PFSK-1 (cell line): ENCODE results near the gene FJX1.

Experiments used
- POLR2AphosphoS5 ChIP-seq: IDR thresholded peaks from 2 replicates; pipeline ENCODE4 v1.6.1; 2012; ENCODE audit warnings: low read depth, mild to moderate bottlenecking, control low read depth, low read length, moderate library complexity
- SIN3A ChIP-seq: IDR thresholded peaks from 2 replicates; pipeline ENCODE4 v1.6.1; 2012; ENCODE audit warnings: mild to moderate bottlenecking, low read length, moderate library complexity, borderline replicate concordance; ENCODE audit not compliant: insufficient read depth
- TAF1 ChIP-seq: IDR thresholded peaks from 2 replicates; pipeline ENCODE4 v1.6.1; 2012; ENCODE audit warnings: low read length, control low read depth, borderline replicate concordance; ENCODE audit not compliant: insufficient read depth
- TF ChIP-seq, protein P1 (sequence below), 2 experiments: IDR thresholded peaks; 2 replicates each; pipeline versions ENCODE4 v1.6.1 to v1.8.0; 2011 to 2012; ENCODE audit warnings: low read depth in 2 of 2, low read length in 2 of 2, control low read depth in 1 of 2, inconsistent platforms in 1 of 2, mild to moderate bottlenecking in 1 of 2, moderate library complexity in 1 of 2; ENCODE audit not compliant: insufficient read depth in 1 of 2

GRCh38 chr11:35611741-35612140, 6.5 kb upstream of the FJX1 start:
- TF ChIP-seq SIN3A, result no peak
- no peak for TF ChIP-seq POLR2AphosphoS5
- TF ChIP-seq TAF1, result no peak
- TF ChIP-seq, protein P1, sequence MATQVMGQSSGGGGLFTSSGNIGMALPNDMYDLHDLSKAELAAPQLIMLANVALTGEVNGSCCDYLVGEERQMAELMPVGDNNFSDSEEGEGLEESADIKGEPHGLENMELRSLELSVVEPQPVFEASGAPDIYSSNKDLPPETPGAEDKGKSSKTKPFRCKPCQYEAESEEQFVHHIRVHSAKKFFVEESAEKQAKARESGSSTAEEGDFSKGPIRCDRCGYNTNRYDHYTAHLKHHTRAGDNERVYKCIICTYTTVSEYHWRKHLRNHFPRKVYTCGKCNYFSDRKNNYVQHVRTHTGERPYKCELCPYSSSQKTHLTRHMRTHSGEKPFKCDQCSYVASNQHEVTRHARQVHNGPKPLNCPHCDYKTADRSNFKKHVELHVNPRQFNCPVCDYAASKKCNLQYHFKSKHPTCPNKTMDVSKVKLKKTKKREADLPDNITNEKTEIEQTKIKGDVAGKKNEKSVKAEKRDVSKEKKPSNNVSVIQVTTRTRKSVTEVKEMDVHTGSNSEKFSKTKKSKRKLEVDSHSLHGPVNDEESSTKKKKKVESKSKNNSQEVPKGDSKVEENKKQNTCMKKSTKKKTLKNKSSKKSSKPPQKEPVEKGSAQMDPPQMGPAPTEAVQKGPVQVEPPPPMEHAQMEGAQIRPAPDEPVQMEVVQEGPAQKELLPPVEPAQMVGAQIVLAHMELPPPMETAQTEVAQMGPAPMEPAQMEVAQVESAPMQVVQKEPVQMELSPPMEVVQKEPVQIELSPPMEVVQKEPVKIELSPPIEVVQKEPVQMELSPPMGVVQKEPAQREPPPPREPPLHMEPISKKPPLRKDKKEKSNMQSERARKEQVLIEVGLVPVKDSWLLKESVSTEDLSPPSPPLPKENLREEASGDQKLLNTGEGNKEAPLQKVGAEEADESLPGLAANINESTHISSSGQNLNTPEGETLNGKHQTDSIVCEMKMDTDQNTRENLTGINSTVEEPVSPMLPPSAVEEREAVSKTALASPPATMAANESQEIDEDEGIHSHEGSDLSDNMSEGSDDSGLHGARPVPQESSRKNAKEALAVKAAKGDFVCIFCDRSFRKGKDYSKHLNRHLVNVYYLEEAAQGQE (IDR thresholded peaks at IDR 0.05; ENCODE audit: insufficient read depth in 1 of 2, low read depth in 2 of 2, low read length in 2 of 2), result no peak
